Peyer's patch (tissue), 4 donors: ENCODE measurements around the gene ITPRID1. TPM values are rescaled to one million over a fixed set of nuclear protein-coding genes. Genes with fewer than 3 reads are reported as not detected.

Experiments
- DNase-seq, 3 donors: peaks; one replicate each; pipeline ENCODE4 v3.0.0-alpha.2; 2017 to 2019
- H3K27ac ChIP-seq, 4 donors: fragments of 200-600 bp; sonication (generic); one replicate each; pipeline ENCODE4 v1.5.1; 2016 to 2019
- H3K27me3 ChIP-seq, 2 donors: fragments of 200-600 bp; sonication (generic); one replicate each; pipeline ENCODE4 v1.5.1; 2019
- H3K36me3 ChIP-seq, 3 donors: fragments of 200-600 bp; sonication (generic); one replicate each; pipeline ENCODE4 v1.5.1; 2016 to 2019
- H3K4me1 ChIP-seq, 4 donors: fragments of 200-600 bp; sonication (generic); one replicate each; pipeline ENCODE4 v1.5.1; 2016 to 2019
- H3K4me3 ChIP-seq, 4 donors: fragments of 200-600 bp; sonication (generic); 1 replicate in 3 of 4; 2 replicates in 1 of 4; pipeline ENCODE4 v1.5.1; 2016 to 2019; ENCODE audit warnings: mild to moderate bottlenecking in 1 of 4
- H3K9me3 ChIP-seq, 4 donors: fragments of 200-600 bp; sonication (generic); one replicate each; pipeline ENCODE4 v1.5.1; 2016 to 2019; ENCODE audit warnings: mild to moderate bottlenecking in 1 of 4
- POLR2A ChIP-seq, 2 donors: fragments of 450-650 bp; IDR thresholded peaks; one replicate each; pipeline ENCODE4 v1.5.1; 2017; ENCODE audit warnings: antibody characterized with exemption in 2 of 2, mild to moderate bottlenecking in 2 of 2, moderate library complexity in 2 of 2
- total RNA-seq, 4 donors: library from RNA; depleted of rRNA; stranded (reverse); fragments of >200 nt; gene quantifications; one replicate each; pipeline ENCODE4 v1.1.0, GENCODE V29; 2016
- TF ChIP-seq, protein P1 (sequence below), 6 experiments: fragments of 450-650 bp in 4 of 6; fragments of 200-600 bp in 2 of 6; sonication (generic) in 1 of 6; IDR thresholded peaks; one replicate each; pipeline ENCODE4 v1.5.1; 2017 to 2019; ENCODE audit warnings: antibody characterized with exemption in 6 of 6, mild to moderate bottlenecking in 3 of 6, moderate library complexity in 1 of 6

Gene ITPRID1
- total RNA-seq, 4 donors from 2014 or later = 1.2 to 7.4 (median 4.7) TPM

DNA sequence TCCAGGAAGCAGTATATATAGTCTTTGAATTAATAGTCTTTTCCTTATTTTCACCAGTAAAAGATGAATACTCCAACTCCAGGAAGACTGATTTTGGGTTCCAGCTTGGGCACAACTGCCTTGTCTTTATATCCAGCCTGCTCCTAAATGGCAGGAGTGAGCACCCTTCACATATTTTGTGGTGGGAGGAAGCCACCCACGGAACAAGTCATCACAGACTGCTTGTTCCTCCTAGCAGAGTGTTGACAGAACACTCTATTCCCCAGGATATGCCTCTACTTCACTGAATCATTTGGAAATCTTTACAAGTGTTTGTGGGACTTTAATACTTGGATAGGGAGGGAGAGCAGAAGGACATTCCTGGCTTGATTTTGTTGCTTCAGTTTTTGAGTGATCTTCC, 31.7 kb downstream of the ITPRID1 start:
- TF ChIP-seq POLR2A (IDR thresholded peaks at IDR 0.05) = no peak
- TF ChIP-seq, protein P1, sequence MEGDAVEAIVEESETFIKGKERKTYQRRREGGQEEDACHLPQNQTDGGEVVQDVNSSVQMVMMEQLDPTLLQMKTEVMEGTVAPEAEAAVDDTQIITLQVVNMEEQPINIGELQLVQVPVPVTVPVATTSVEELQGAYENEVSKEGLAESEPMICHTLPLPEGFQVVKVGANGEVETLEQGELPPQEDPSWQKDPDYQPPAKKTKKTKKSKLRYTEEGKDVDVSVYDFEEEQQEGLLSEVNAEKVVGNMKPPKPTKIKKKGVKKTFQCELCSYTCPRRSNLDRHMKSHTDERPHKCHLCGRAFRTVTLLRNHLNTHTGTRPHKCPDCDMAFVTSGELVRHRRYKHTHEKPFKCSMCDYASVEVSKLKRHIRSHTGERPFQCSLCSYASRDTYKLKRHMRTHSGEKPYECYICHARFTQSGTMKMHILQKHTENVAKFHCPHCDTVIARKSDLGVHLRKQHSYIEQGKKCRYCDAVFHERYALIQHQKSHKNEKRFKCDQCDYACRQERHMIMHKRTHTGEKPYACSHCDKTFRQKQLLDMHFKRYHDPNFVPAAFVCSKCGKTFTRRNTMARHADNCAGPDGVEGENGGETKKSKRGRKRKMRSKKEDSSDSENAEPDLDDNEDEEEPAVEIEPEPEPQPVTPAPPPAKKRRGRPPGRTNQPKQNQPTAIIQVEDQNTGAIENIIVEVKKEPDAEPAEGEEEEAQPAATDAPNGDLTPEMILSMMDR (IDR thresholded peaks at IDR 0.05) = no peak
- no peaks in the 10 kb centered on the region for H3K4me1 ChIP-seq
- no peak overlapping the region for H3K27ac ChIP-seq

DNA sequence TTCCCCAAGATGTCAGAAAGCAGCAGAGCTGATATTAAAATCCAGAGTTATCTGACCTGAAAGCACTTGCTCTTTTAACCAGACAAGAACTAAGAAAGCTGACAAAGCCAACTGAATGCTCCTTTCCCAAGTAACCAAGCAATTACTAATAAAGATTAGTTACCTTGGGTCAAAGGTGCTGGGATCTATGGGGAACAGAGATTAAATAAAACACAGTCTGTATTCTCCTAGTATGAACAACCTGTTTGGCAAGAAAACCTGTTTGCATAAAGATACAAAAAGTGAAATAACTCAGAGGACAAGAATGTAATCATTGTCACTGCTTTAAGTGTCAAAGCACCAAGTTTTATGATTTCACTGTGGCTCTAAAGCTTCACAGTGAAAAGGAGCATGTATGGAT, 35.7 kb downstream of the ITPRID1 start:
- Histone ChIP-seq H3K27me3 (no peaks in the 10 kb centered on the region), H3K9me3 (no peaks in the 10 kb centered on the region), H3K36me3 (no peaks in the 10 kb centered on the region), H3K4me1 (no peaks in the 10 kb centered on the region), H3K27ac (no peak overlapping the region), H3K4me3 (no peak overlapping the region)
- TF ChIP-seq POLR2A (IDR thresholded peaks at IDR 0.05) = no peak
- TF ChIP-seq, protein P1 (IDR thresholded peaks at IDR 0.05) = no peak
- no peak for DNase-seq

More for the DNA sequence above, 31.7 kb downstream of the ITPRID1 start:
- no peak for DNase-seq
- Histone ChIP-seq H3K36me3 (no peaks in the 10 kb centered on the region), H3K9me3 (no peaks in the 10 kb centered on the region), H3K4me3 (no peak overlapping the region), H3K27me3 (no peaks in the 10 kb centered on the region)

DNA sequence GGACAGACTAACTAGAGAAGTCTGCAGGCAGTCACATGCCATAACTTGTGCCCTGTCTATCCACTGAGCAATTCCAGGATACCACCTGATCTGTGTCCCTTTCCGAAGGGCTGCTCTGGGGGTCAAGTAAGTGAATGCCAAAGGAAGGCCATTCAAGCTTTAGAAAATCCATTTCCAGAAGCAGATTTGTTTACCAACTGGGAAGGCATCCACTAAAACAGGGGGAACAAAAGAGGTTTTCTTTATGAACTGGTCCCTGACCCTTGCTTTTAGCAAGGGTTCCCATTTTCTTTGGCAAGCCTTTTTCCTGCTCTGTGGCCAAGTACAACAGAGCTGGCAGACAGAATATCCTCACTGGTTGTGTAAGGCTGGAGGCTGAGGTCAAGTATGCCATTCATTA, 36.5 kb downstream of the ITPRID1 start:
- DNase-seq = no peak
- H3K9me3 ChIP-seq = no peaks in the 10 kb centered on the region
- H3K4me1 ChIP-seq = no peaks in the 10 kb centered on the region
- no peak overlapping the region for H3K4me3 ChIP-seq
- H3K27ac ChIP-seq = no peak overlapping the region
- TF ChIP-seq, protein P1 (IDR thresholded peaks at IDR 0.05) = no peak
- TF ChIP-seq POLR2A (IDR thresholded peaks at IDR 0.05) = no peak
- H3K36me3 ChIP-seq = no peaks in the 10 kb centered on the region
- no peaks in the 10 kb centered on the region for H3K27me3 ChIP-seq

DNA sequence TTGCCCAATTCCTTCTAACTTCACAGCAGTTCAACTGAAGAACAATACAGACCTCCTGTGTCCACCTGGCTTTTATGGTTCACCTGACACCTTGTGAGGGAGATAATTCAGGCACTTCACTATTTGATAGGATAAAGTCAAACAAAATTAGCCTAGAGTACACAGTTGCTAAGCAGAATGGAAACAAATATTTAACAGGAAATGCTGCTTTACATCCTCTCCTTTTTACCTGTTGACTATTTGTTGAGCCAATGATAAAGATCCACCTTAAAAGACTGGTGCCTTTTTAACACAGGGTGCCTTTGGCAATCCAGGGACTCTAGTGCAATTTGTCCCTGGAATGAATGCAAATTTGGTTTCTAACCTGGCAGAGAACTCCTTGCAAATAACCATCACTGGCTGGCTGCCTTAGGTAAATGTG, 39.8 kb downstream of the ITPRID1 start:
- H3K27ac ChIP-seq = no peak overlapping the region
- TF ChIP-seq, protein P1 (IDR thresholded peaks at IDR 0.05) = no peak
- TF ChIP-seq POLR2A (IDR thresholded peaks at IDR 0.05) = no peak

DNA sequence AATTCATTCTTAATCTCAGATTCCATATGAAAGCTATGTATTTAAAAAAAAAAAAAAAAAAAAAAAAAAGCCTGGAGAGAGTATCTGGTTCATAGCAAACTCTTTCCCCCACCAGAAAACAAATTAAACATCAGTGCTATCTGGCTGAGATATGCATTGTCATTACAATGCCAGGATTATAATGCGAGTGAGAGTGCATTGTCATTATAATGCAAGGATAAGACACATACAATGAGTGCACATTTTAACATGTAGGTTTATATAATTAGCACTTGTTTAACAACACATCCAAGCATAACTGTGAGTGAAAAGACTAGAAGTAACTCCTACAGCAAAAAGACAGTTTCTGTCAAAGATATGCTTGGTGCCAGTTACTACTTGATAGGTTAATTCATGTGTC, 48.1 kb downstream of the ITPRID1 start:
- no peak overlapping the region for H3K27ac ChIP-seq
- no peak for DNase-seq
- no peaks in the 10 kb centered on the region for H3K4me1 ChIP-seq
- no peaks in the 10 kb centered on the region for H3K27me3 ChIP-seq
- H3K4me3 ChIP-seq = no peak overlapping the region
- no peaks in the 10 kb centered on the region for H3K9me3 ChIP-seq
- H3K36me3 ChIP-seq = no peaks in the 10 kb centered on the region
- TF ChIP-seq, protein P1 (IDR thresholded peaks at IDR 0.05) = no peak
- no peak for TF ChIP-seq POLR2A (IDR thresholded peaks at IDR 0.05)

More for the DNA sequence above, 39.8 kb downstream of the ITPRID1 start:
- no peak for DNase-seq
- no peaks in the 10 kb centered on the region for H3K27me3 ChIP-seq
- no peak overlapping the region for H3K4me3 ChIP-seq
- H3K4me1 ChIP-seq = no peaks in the 10 kb centered on the region
- no peaks in the 10 kb centered on the region for H3K9me3 ChIP-seq
- H3K36me3 ChIP-seq = no peaks in the 10 kb centered on the region

- H3K27ac ChIP-seq = no peak overlapping the region
- no peak for DNase-seq
- TF ChIP-seq, protein P1 (IDR thresholded peaks at IDR 0.05) = no peak
- no peak for TF ChIP-seq POLR2A (IDR thresholded peaks at IDR 0.05)
- H3K9me3 ChIP-seq = no peaks in the 10 kb centered on the region
- H3K27me3 ChIP-seq = no peaks in the 10 kb centered on the region
- no peaks in the 10 kb centered on the region for H3K36me3 ChIP-seq
- no peaks in the 10 kb centered on the region for H3K4me1 ChIP-seq
- no peak overlapping the region for H3K4me3 ChIP-seq
These were observed 49.6 kb downstream of the ITPRID1 start for GRCh38 chr7:31563522-31563921.
